ENCODE measurements around the gene FAM50A. TPM values are rescaled to one million over a fixed set of nuclear protein-coding genes. Genes with fewer than 3 reads are reported as not detected.

FAM50A gene
- polyA plus RNA-seq, 1 donor from 2014 or later, result 68.3 TPM

DNA sequence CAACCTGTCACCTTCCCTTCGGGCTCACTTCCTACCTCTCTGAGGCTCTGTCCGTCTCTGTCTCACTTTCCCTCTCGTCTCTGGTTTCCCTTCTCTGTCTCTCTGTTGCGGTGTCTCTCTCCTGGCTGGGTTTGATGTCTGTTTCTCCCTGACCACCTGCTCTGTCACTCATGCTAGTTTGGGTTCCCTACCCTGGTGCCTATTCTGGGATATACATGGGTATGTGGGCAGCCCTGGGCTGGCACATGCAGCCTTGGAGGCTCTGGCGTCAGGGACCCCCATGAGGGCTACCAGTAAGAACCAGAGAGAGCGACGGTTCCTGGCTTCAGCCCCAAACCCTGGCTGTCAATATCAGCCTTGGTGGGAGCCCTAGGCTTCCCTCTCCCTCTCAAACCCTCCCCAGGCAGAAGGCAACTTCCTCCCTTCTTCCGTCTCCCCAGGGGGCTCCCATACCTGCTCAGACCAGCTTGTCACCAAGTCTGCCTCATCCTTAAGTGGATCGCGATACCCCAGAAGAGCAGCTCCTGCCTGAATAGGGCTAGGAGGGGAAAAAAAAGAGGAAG, 35.2 kb upstream of the FAM50A start:
- Histone ChIP-seq H3K27ac (ENCODE audit: low read length) (no peak overlapping the region), H3K36me3 (ENCODE audit: insufficient read depth, low read length) (no peaks in the 10 kb centered on the region), H3K9me3 (ENCODE audit: low read length) (no peaks in the 10 kb centered on the region), H3K27me3 (ENCODE audit: insufficient read depth, low read depth, low read length) (no peaks in the 10 kb centered on the region), H3K4me2 (ENCODE audit: low read length) (no peak overlapping the region), H2AFZ (ENCODE audit: low read depth, low read length) (no peak overlapping the region), H3F3A (ENCODE audit: insufficient read depth, low read length, poor library complexity, severe bottlenecking) (no peaks in the 10 kb centered on the region), H4K20me1 (ENCODE audit: insufficient read depth) (no peaks in the 10 kb centered on the region), H3K9ac (ENCODE audit: low read length) (no peak overlapping the region), H3K9me2 (ENCODE audit: insufficient read depth, low read length) (no peaks in the 10 kb centered on the region), H3K79me2 (replicated peaks; ENCODE audit: insufficient read depth, low read length) (no peaks in the 10 kb centered on the region), H3K4me3 (ENCODE audit: low read length) (no peak overlapping the region)
- no peak for TF ChIP-seq CTCF (IDR thresholded peaks at IDR 0.05; ENCODE audit: poor library complexity, severe bottlenecking)

GRCh38 chrX:154409222-154409871, 34.6 kb upstream of the FAM50A start, which contains the start of gene DNASE1L1:
TSS of gene DNASE1L1 (minus strand) at chrX:154409254. CDS start at chrX:154405568, 3,686 bp downstream.
- H4K20me1 ChIP-seq (ENCODE audit: insufficient read depth), result no peaks in the 10 kb centered on the region
- TF ChIP-seq SMC3 (conservative IDR thresholded peaks at IDR 0.05; ENCODE audit: poor library complexity), result no peak
- no peak for TF ChIP-seq MXI1 (conservative IDR thresholded peaks at IDR 0.05; ENCODE audit: poor library complexity, severe bottlenecking)
- TF ChIP-seq EZH2 (IDR thresholded peaks at IDR 0.05; ENCODE audit: borderline replicate concordance, insufficient read depth, low read length, poor library complexity, severe bottlenecking), result no peak
- TF ChIP-seq RAD21 (conservative IDR thresholded peaks at IDR 0.05), result no peak
- TF ChIP-seq, protein P1, sequence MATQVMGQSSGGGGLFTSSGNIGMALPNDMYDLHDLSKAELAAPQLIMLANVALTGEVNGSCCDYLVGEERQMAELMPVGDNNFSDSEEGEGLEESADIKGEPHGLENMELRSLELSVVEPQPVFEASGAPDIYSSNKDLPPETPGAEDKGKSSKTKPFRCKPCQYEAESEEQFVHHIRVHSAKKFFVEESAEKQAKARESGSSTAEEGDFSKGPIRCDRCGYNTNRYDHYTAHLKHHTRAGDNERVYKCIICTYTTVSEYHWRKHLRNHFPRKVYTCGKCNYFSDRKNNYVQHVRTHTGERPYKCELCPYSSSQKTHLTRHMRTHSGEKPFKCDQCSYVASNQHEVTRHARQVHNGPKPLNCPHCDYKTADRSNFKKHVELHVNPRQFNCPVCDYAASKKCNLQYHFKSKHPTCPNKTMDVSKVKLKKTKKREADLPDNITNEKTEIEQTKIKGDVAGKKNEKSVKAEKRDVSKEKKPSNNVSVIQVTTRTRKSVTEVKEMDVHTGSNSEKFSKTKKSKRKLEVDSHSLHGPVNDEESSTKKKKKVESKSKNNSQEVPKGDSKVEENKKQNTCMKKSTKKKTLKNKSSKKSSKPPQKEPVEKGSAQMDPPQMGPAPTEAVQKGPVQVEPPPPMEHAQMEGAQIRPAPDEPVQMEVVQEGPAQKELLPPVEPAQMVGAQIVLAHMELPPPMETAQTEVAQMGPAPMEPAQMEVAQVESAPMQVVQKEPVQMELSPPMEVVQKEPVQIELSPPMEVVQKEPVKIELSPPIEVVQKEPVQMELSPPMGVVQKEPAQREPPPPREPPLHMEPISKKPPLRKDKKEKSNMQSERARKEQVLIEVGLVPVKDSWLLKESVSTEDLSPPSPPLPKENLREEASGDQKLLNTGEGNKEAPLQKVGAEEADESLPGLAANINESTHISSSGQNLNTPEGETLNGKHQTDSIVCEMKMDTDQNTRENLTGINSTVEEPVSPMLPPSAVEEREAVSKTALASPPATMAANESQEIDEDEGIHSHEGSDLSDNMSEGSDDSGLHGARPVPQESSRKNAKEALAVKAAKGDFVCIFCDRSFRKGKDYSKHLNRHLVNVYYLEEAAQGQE (IDR thresholded peaks at IDR 0.05; ENCODE audit: borderline replicate concordance), result no peak
- TF ChIP-seq TAF1 (IDR thresholded peaks at IDR 0.05; ENCODE audit: low read depth), result no peak
- TF ChIP-seq POLR2AphosphoS5 (IDR thresholded peaks at IDR 0.05), result no peak
- no peak within 1 kb of the TSS for H3K27ac ChIP-seq (ENCODE audit: low read length)
- no peaks in the 10 kb centered on the region for H3K27me3 ChIP-seq (ENCODE audit: insufficient read depth, low read depth, low read length)
- no peak within 1 kb of the TSS for H3K9ac ChIP-seq (ENCODE audit: low read length)
- no peaks in the 10 kb centered on the region for H3K9me2 ChIP-seq (ENCODE audit: insufficient read depth, low read length)
- H3K9me3 ChIP-seq (ENCODE audit: low read length), result no peaks in the 10 kb centered on the region
- H3K4me3 ChIP-seq (ENCODE audit: low read length), result no peak within 1 kb of the TSS
- no peak within 1 kb of the TSS for H3K4me2 ChIP-seq (ENCODE audit: low read length)
- no peaks in the 10 kb centered on the region for H3K79me2 ChIP-seq (replicated peaks; ENCODE audit: insufficient read depth, low read length)
- no peaks in the 10 kb centered on the region for H3F3A ChIP-seq (ENCODE audit: insufficient read depth, low read length, poor library complexity, severe bottlenecking)
- H2AFZ ChIP-seq (ENCODE audit: low read depth, low read length), result no peak within 1 kb of the TSS
- H3K36me3 ChIP-seq (ENCODE audit: insufficient read depth, low read length), result no peaks in the 10 kb centered on the region

GRCh38 chrX:154411981-154412340, 32.0 kb upstream of the FAM50A start:
- H3K27me3 ChIP-seq (ENCODE audit: insufficient read depth, low read depth, low read length), result no peaks in the 10 kb centered on the region
- no peak overlapping the region for H2AFZ ChIP-seq (ENCODE audit: low read depth, low read length)
- H3K27ac ChIP-seq (ENCODE audit: low read length), result peak overlapping the region; percentile 67
- H4K20me1 ChIP-seq (ENCODE audit: insufficient read depth), result no peaks in the 10 kb centered on the region
- TF ChIP-seq RAD21 (conservative IDR thresholded peaks at IDR 0.05), result no peak
- peak; percentile 73 for TF ChIP-seq POLR2AphosphoS5 (IDR thresholded peaks at IDR 0.05)
- H3K4me2 ChIP-seq (ENCODE audit: low read length), result peak overlapping the region; percentile 39
- H3K79me2 ChIP-seq (replicated peaks; ENCODE audit: insufficient read depth, low read length), result no peaks in the 10 kb centered on the region
- peak overlapping the region; percentile 80 for H3K9ac ChIP-seq (ENCODE audit: low read length)
- H3K36me3 ChIP-seq (ENCODE audit: insufficient read depth, low read length), result no peaks in the 10 kb centered on the region
- no peaks in the 10 kb centered on the region for H3F3A ChIP-seq (ENCODE audit: insufficient read depth, low read length, poor library complexity, severe bottlenecking)
- no peaks in the 10 kb centered on the region for H3K9me2 ChIP-seq (ENCODE audit: insufficient read depth, low read length)
- H3K4me3 ChIP-seq (ENCODE audit: low read length), result peak overlapping the region; percentile 77
- H3K9me3 ChIP-seq (ENCODE audit: low read length), result no peaks in the 10 kb centered on the region
